AG10803 (cell line): ENCODE measurements around the gene NCCRP1.

Experiments
- DNase-seq: peaks from one replicate; pipeline ENCODE4 v3.0.0; 2010; ENCODE audit warnings: low read depth
- H3K4me3 ChIP-seq: 2 replicates; pipeline ENCODE4 v1.5.1; 2011; ENCODE audit warnings: mild to moderate bottlenecking, low read length, control low read depth
- TF ChIP-seq, protein P1 (sequence below): conservative IDR thresholded peaks from 2 replicates; pipeline ENCODE4 v1.5.1; 2011; ENCODE audit warnings: mild to moderate bottlenecking, low read length, control low read depth, inconsistent platforms

The NCCRP1 gene

GRCh38 chr19:39177110-39177699 is 19.6 kb upstream of the NCCRP1 start:
- TF ChIP-seq, protein P1, sequence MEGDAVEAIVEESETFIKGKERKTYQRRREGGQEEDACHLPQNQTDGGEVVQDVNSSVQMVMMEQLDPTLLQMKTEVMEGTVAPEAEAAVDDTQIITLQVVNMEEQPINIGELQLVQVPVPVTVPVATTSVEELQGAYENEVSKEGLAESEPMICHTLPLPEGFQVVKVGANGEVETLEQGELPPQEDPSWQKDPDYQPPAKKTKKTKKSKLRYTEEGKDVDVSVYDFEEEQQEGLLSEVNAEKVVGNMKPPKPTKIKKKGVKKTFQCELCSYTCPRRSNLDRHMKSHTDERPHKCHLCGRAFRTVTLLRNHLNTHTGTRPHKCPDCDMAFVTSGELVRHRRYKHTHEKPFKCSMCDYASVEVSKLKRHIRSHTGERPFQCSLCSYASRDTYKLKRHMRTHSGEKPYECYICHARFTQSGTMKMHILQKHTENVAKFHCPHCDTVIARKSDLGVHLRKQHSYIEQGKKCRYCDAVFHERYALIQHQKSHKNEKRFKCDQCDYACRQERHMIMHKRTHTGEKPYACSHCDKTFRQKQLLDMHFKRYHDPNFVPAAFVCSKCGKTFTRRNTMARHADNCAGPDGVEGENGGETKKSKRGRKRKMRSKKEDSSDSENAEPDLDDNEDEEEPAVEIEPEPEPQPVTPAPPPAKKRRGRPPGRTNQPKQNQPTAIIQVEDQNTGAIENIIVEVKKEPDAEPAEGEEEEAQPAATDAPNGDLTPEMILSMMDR: no peak
- H3K4me3 ChIP-seq: no peak overlapping the region
- DNase-seq: no peak

GRCh38 chr19:39177736-39178135 is 19.0 kb upstream of the NCCRP1 start:
- H3K4me3 ChIP-seq: no peak overlapping the region
- DNase-seq: no peak

DNA sequence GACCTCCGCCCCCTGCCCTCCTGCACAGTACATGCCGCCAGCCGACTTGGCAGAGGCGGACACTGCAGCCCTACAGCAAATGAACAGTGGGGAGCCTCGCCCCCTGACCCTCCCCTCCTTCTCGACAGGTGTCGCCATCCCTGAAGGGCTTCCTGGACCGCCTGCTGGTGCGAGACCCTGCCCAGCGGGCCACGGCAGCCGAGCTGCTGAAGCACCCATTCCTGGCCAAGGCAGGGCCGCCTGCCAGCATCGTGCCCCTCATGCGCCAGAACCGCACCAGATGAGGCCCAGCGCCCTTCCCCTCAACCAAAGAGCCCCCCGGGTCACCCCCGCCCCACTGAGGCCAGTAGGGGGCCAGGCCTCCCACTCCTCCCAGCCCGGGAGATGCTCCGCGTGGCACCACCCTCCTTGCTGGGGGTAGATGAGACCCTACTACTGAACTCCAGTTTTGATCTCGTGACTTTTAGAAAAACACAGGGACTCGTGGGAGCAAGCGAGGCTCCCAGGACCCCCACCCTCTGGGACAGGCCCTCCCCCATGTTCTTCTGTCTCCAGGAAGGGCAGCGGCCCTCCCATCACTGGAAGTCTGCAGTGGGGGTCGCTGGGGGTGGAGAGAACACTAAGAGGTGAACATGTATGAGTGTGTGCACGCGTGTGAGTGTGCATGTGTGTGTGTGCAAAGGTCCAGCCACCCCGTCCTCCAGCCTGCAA is 18.3 kb upstream of the NCCRP1 start:
- no peak overlapping the region for H3K4me3 ChIP-seq
- TF ChIP-seq, protein P1: no peak
- no peak for DNase-seq

More at GRCh38 chr19:39177736-39178135, 19.0 kb upstream of the NCCRP1 start:
- TF ChIP-seq, protein P1: no peak

- H3K4me3 ChIP-seq: no peak overlapping the region
- TF ChIP-seq, protein P1: no peak
- no peak for DNase-seq
Observed at GRCh38 chr19:39179754-39180153, 17.0 kb upstream of the NCCRP1 start.

DNA sequence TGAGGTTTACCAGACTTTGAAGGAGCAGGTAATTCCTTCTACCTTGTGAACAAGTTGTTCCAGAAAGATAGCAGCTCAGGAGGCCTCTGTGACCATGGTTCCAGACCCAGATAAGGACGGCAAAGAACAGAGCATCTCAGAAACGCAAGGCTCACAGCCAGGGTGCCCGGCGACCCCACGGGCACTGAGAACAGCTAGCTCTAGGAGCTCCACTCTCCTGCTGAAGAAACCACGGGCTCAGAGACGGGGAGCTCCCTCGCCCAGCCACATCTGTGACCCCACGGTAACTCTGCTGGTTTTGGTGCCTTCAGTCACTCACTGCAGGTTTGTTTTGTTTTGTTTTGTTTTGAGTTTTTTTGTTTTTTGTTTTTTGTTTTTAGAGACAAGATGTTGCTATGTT is 16.0 kb upstream of the NCCRP1 start:
- H3K4me3 ChIP-seq: no peak overlapping the region
- DNase-seq: no peak
- TF ChIP-seq, protein P1: no peak

DNA sequence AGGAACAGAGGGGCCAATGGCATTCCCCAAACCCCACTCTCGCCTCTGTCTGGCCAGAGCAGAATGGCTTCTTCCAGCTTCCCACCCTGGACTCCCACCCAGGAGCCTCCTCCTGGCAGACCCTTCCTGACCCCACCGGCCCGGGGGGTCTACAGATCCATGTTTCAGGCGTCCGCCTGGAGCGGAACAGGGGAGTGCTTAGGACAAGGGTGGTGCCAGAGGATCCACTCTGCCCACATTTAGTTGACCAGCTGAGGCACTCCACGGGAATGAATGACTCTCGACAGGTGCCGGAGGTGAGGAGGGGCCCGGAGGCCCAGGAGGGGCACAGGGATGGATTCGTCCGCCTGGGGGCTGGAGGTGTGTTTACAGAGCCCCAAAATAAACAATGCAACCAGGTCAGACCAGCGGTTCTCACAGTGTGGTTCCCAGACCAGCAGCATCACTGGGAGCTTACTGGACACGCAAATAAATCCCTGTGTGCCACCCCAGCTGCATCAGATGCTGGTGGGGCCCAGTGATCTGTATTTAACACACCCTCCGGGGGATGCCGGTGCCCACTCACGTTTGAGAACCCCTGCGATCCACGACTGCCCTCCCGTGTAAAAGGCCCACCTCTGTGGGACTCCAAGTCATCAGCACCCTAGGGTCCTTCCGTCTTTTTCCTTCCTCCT is 15.1 kb upstream of the NCCRP1 start:
- H3K4me3 ChIP-seq: no peak overlapping the region
- no peak for DNase-seq
- TF ChIP-seq, protein P1: no peak

DNA sequence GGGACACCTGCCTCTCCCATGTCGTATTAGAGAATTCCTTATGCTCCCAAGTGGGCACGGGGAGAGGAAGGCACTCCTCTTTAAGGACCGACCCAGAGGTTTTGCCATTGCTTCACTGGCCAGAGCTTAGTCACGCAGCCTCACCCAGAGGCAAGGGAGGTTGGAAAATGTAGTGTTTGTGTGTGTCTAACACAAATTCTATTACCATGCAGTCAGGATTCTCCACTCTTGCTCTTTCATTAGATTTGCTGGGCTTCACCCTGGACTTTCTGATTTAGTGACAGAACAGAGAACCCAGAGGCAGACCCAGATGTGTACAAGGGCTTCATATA is 14.6 kb upstream of the NCCRP1 start:
- no peak overlapping the region for H3K4me3 ChIP-seq
- TF ChIP-seq, protein P1: no peak
- DNase-seq: no peak
